A549 treated with RU486 at 1 μM for 4 hours (cell line): ENCODE measurements around the gene ANKRD37. TPM values are rescaled to one million over a fixed set of nuclear protein-coding genes. Genes with fewer than 3 reads are reported as not detected.

Source experiments
- total RNA-seq: library from RNA; stranded (reverse); fragments of 200-300 nt; extraction: Qiagen RNA extraction; gene quantifications from 5 replicates; pipeline ENCODE4 v1.2.3, GENCODE V29; 2022; ENCODE audit warnings: low read depth

The ANKRD37 gene, protein sequence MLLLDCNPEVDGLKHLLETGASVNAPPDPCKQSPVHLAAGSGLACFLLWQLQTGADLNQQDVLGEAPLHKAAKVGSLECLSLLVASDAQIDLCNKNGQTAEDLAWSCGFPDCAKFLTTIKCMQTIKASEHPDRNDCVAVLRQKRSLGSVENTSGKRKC
- 2.6 to 4.4 TPM (median 3.4 TPM) in 5 replicates for total RNA-seq

DNA sequence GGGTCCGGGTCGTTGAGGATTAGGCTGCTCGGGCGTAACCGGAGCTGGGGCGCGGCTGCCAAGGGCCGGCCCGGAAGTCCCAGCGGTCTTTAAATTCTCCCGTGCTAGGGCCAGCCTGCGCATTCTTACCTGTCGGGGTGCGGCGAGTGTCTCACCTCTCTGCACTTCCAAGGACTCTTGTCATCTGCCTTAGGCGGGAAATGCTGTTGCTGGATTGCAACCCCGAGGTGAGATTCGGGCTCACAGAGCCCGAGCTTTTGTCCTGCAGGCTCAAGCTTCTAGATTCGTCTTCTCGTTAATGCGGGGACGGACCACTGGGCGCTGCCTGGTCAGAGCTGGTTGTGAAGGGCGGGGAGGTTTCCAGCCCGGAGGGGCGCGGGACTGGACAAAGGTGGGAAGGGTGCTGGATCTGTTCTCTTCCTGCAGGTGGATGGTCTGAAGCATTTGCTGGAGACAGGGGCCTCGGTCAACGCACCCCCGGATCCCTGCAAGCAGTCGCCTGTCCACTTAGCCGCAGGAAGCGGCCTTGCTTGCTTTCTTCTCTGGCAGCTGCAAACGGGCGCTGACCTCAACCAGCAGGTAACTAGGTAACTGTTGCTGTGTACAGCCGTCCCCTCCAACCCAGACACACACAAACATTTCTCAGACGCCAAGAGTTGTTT is at the start of gene ANKRD37:
Gene ANKRD37 (plus strand): TSS at position 118 of the 662 bp plus-strand sequence. CDS start 83 bp downstream, at position 201.

DNA sequence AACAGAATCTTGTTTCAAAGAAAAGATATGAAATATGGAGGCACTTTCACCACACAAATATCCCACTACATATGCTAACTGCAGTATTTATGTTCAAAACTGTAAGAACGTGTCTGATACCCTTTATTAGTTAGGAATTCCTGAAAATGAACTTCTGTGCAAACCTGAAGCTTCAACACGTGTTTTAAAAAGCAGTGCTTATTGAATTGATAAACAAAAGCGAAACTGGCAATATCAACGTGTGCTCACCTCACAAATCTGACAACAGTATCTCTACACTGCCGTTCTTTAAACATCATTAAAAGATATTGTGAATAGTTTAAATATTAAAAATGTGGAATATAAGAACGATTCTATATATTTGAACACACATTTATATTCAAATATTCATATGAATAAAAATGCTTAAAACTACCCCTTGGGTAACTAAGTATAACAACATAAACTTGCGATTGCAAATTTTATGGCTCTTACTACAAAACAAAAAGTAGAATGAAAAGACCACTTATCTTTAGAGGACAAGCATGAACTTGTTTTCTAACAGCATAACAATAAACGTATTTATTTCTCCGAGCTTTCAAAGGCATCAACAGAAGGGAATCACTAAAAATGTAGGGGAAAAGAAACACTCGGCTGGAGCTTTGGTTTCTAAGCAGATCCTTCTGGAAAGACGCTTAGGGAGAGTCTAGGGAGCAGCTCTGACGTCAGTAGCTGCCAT is 1.2 kb upstream of the ANKRD37 start, which contains the start of gene LRP2BP:
Gene LRP2BP (minus strand): TSS at position 687 of the 718 bp plus-strand sequence. CDS start 17,738 bp downstream, outside the sequence.

DNA sequence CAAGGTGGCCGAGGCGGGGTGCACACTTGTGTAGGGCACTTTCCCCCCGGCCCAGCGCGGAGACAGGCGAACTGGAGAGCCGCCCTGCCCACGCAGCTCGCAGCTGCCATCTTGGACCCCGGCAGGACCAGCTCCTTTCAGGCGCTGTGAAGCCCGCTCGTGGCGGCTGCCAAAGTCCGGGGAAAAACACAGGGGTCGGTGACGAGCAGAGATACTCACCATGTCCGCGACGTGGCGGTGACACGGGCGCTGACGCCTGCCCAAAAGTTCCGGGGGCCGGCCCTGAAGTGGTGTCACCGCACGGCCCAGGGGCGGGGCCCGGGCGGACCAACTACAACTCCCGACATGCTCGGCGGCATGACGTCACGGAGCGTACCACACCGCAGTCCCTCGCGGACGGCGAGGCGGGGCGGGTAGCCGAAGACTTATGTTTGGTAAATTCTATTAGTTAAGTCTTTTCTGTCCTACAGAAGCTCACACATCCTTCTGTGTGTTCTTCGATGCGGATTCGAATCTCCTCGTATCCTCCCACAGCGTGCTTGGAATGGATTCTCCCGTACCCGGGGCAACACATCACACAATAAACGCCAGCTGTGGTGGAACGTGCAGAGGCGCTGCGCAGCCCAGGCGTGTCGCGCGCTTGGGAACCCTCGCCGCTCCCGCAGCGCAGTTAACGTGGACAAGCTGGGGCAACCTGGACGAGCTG is 29.2 kb downstream of the ANKRD37 start, which contains the start of gene UFSP2:
Gene UFSP2 (minus strand): TSS at position 318 of the 706 bp plus-strand sequence. CDS start 96 bp downstream, at position 222.

Other genes with a start within 250 kb of the ANKRD37 start
- gene CFAP97, start 192.8 kb upstream of the ANKRD37 start, total RNA-seq: 5.6 to 14.6 TPM (median 12.3 TPM) in 5 replicates
- 7.7 to 8.7 TPM (median 7.9 TPM) in 5 replicates for gene SNX25, start 187.2 kb upstream of the ANKRD37 start, total RNA-seq
- gene LRP2BP, start 917 bp upstream of the ANKRD37 start, total RNA-seq: 0.05 to 0.31 TPM (median 0.10 TPM) in 5 replicates
- gene UFSP2, start 29.1 kb downstream of the ANKRD37 start, total RNA-seq: 11.1 to 17.2 TPM (median 14.6 TPM) in 5 replicates
- gene CCDC110, start 74.9 kb downstream of the ANKRD37 start, total RNA-seq: not detected in 5 replicates
- gene PDLIM3, start 138.7 kb downstream of the ANKRD37 start, total RNA-seq: 0.08 to 0.24 TPM (median 0.18 TPM) in 5 replicates